Astrocyte (in vitro differentiated cells and primary cell): ENCODE results near the gene ITM2A. TPM values are rescaled to one million over a fixed set of nuclear protein-coding genes. Genes with fewer than 3 reads are reported as not detected.

Experiments used
- DNase-seq: peaks from one replicate; pipeline ENCODE4 v3.0.0-alpha.2; 2010; ENCODE audit warnings: low read depth
- FAIRE-seq: peaks from 2 replicates; lab custom pipeline; 2011; peaks lifted over from hg19 to GRCh38; lab: Jason Lieb, UNC
- H2AFZ ChIP-seq: 2 replicates; pipeline ENCODE4 v1.6.0; 2012; ENCODE audit warnings: low read depth, low read length, inconsistent platforms
- H3K27ac ChIP-seq: 2 replicates; pipeline ENCODE4 v1.5.1; 2011; ENCODE audit warnings: low read depth, low read length, inconsistent platforms
- H3K27me3 ChIP-seq: 2 replicates; pipeline ENCODE4 v1.6.0; 2011; ENCODE audit warnings: low read length, inconsistent platforms; ENCODE audit not compliant: insufficient read depth
- H3K36me3 ChIP-seq: 2 replicates; pipeline ENCODE4 v1.5.1; 2011; ENCODE audit warnings: low read length, inconsistent platforms; ENCODE audit not compliant: insufficient read depth
- H3K4me1 ChIP-seq: 2 replicates; pipeline ENCODE4 v1.5.1; 2011; ENCODE audit warnings: low read length, inconsistent platforms; ENCODE audit not compliant: insufficient read depth
- H3K4me2 ChIP-seq: 2 replicates; pipeline ENCODE4 v1.6.0; 2012; ENCODE audit warnings: low read length, inconsistent platforms
- H3K4me3 ChIP-seq: 2 replicates; pipeline ENCODE4 v1.5.1; 2011; ENCODE audit warnings: low read depth, mild to moderate bottlenecking, low read length, inconsistent platforms; ENCODE audit not compliant: insufficient read depth
- H3K79me2 ChIP-seq: 2 replicates; pipeline ENCODE4 v1.6.0; 2012; ENCODE audit warnings: mild to moderate bottlenecking, low read length, inconsistent platforms; ENCODE audit not compliant: insufficient read depth
- H3K9ac ChIP-seq: 2 replicates; pipeline ENCODE4 v1.6.0; 2012; ENCODE audit warnings: mild to moderate bottlenecking, low read length, inconsistent platforms
- H3K9me3 ChIP-seq: 2 replicates; pipeline ENCODE4 v1.5.1; 2012; ENCODE audit warnings: low read depth, mild to moderate bottlenecking, low read length, inconsistent platforms; ENCODE audit not compliant: insufficient read depth
- H4K20me1 ChIP-seq: 2 replicates; pipeline ENCODE4 v1.6.0; 2012; ENCODE audit warnings: low read length, inconsistent platforms; ENCODE audit not compliant: insufficient read depth
- H3K27ac Mint-ChIP-seq: one replicate; pipeline ENCODE4 v1.8.0; 2021; ENCODE audit warnings: mild to moderate bottlenecking, mixed read lengths; ENCODE audit not compliant: unreplicated experiment
- H3K27me3 Mint-ChIP-seq: one replicate; pipeline ENCODE4 v1.8.0; 2021; ENCODE audit warnings: low read depth, mixed read lengths; ENCODE audit not compliant: unreplicated experiment
- H3K36me3 Mint-ChIP-seq: one replicate; pipeline ENCODE4 v1.8.0; 2021; ENCODE audit warnings: low read depth, mixed read lengths; ENCODE audit not compliant: unreplicated experiment
- H3K4me1 Mint-ChIP-seq: one replicate; pipeline ENCODE4 v1.8.0; 2021; ENCODE audit warnings: low read depth, mixed read lengths; ENCODE audit not compliant: unreplicated experiment
- H3K4me3 Mint-ChIP-seq: one replicate; pipeline ENCODE4 v1.8.0; 2021; ENCODE audit warnings: mild to moderate bottlenecking, moderate library complexity, mixed read lengths; ENCODE audit not compliant: unreplicated experiment
- H3K9me3 Mint-ChIP-seq: one replicate; pipeline ENCODE4 v1.8.0; 2021; ENCODE audit warnings: mild to moderate bottlenecking, mixed read lengths; ENCODE audit not compliant: unreplicated experiment
- CTCF ChIP-seq: IDR thresholded peaks from 2 replicates; pipeline ENCODE4 v1.5.1; 2011; ENCODE audit warnings: low read depth, mild to moderate bottlenecking, inconsistent platforms, low read length, moderate library complexity; ENCODE audit not compliant: insufficient read depth
- EZH2 ChIP-seq: IDR thresholded peaks from 2 replicates; pipeline ENCODE4 v1.6.1; 2012; ENCODE audit warnings: mild to moderate bottlenecking, low read length, inconsistent platforms; ENCODE audit not compliant: insufficient read depth
- total RNA-seq: library from RNA; stranded (reverse); gene quantifications from 2 replicates; pipeline ENCODE4 v1.2.1, GENCODE V29; 2021

The ITM2A gene
- total RNA-seq, 1 donor from 2014 or later: 40.7 TPM

DNA sequence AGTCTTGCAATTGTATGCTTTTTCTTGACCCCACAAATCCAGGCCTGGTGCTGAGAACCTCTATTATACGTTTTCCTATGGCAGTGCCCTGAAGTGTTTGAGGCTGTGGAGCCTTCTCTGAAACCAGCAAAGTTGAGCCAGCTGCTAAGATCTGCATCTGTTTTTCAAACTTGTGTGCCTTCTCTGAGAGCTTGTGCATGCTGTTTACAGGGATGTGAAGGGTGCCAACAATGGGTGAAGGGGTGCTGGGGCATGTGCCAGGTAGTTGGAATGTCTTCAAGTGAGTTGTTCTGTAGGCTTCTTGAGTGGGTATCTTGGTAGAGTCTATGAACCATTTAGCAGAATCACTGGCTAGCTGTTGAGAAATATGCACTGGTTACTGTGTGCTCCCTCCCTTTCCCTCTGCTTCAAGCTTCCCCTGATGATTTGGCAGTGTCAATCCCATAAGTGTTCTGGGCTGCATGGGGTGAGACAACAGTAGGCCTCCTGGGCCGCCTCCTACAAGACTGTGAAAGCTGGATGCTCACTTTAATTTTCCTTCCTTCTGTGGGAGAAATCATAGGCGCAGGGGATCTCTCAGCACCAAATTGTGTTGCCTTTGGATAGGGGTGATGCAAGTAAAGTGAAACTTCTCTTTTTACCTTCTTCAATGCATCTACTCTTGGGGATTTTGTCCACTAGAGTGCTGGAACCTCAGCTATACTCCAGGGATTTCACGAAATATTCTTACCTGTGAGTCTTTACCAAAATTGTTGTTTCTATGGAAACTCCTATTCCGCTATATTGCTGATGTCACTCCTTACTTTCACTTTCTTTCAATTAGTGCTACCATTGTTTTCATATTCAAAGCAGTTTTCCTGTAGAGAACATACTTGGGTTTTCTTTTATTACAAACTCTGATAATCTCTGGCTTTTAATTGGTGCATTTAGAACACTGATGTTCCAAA, 30.0 kb downstream of the ITM2A start:
- Mint-ChIP-seq H3K27ac (no peak overlapping the region), H3K4me1 (peaks cover 4% of the 10 kb centered on the region), H3K27me3 (no peaks in the 10 kb centered on the region), H3K4me3 (no peak overlapping the region), H3K36me3 (no peaks in the 10 kb centered on the region), H3K9me3 (no peaks in the 10 kb centered on the region)
- TF ChIP-seq CTCF: no peak
- TF ChIP-seq EZH2: no peak
- Histone ChIP-seq H3K9me3 (no peaks in the 10 kb centered on the region), H3K27ac (no peak overlapping the region), H3K27me3 (no peaks in the 10 kb centered on the region), H2AFZ (no peak overlapping the region), H3K4me2 (no peak overlapping the region), H3K36me3 (no peaks in the 10 kb centered on the region), H3K9ac (no peak overlapping the region), H3K4me1 (no peaks in the 10 kb centered on the region), H3K4me3 (no peak overlapping the region), H4K20me1 (no peaks in the 10 kb centered on the region), H3K79me2 (no peaks in the 10 kb centered on the region)
- DNase-seq (no peak), FAIRE-seq (no peak)

DNA sequence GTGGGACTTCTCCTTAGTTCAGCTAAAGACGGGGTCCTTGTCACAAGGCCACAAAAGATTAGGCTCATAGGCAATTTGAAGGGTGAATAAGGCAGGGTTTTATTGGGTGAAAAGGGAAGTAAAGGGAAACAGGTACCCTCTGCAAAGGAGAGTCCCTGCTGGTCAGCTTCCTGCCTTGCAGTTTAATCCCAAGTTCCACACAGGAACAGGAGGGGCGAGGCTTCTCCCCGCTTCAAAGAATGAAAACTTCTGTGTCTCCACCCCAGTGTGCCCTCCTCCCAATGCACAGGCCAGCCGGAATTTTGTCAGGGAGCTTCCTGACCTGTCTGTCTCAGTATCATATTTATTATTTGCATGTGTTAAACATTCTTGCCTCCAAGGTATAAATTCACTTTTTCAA, 37.1 kb downstream of the ITM2A start:
- no peaks in the 10 kb centered on the region for H3K9me3 Mint-ChIP-seq
- DNase-seq (no peak), FAIRE-seq (no peak)
- H3K4me1 ChIP-seq: no peaks in the 10 kb centered on the region
- no peaks in the 10 kb centered on the region for H3K36me3 Mint-ChIP-seq
- no peaks in the 10 kb centered on the region for H3K79me2 ChIP-seq
- H3K9ac ChIP-seq: no peak overlapping the region
- no peaks in the 10 kb centered on the region for H3K27me3 Mint-ChIP-seq
- no peak overlapping the region for H2AFZ ChIP-seq
- H3K36me3 ChIP-seq: no peaks in the 10 kb centered on the region
- H3K4me2 ChIP-seq: no peak overlapping the region
- H3K4me3 ChIP-seq: no peak overlapping the region
- no peak overlapping the region for H3K4me3 Mint-ChIP-seq
- TF ChIP-seq CTCF (no peak), EZH2 (no peak)
- no peak overlapping the region for H3K27ac Mint-ChIP-seq
- no peaks in the 10 kb centered on the region for H3K9me3 ChIP-seq
- H4K20me1 ChIP-seq: no peaks in the 10 kb centered on the region
- no peaks in the 10 kb centered on the region for H3K27me3 ChIP-seq
- no peak overlapping the region for H3K27ac ChIP-seq
- no peaks in the 10 kb centered on the region for H3K4me1 Mint-ChIP-seq
